Fibroblast of upper back skin (primary cell): ENCODE data around the gene RCL1.

Experiments used
- DNase-seq: peaks from one replicate; pipeline ENCODE4 v3.0.0-alpha.2; 2013

Gene RCL1

DNA sequence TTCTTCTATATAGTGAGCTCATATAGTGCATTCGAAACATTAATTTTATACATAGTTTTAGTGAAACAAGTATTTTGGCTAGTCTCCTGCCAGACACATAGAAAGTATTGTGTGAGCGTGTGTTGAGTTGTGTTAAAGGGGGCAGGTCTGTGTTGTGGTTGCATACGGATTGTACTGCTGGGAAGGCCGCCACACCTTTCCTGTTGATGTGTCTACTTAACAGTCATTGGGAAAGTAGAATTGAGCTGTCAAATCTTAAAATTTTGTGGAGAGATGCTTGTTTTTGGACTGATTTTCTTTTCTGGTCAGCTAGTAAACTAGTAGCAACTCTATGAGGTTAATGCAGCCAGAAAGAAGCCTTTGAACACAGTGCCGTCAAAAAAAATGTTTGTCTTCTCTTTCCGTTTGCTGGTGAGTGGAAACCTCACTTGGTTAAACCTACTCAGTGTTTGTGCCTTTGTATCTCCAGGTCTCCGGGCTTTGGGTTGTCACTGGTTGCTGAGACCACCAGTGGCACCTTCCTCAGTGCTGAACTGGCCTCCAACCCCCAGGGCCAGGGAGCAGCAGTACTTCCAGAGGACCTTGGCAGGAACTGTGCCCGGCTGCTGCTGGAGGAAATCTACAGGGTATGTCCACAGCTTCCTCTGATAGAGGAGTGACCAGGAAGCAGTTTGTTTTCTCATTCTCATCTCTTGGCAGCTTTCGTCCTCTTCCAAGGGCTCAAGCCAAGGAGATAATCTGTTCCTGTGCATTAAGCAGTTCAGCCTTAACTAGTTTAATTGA lies 51.5 kb downstream of the RCL1 start:
- no peak for DNase-seq

- no peak for DNase-seq
Observed at GRCh38 chr9:4849369-4849768, 56.6 kb downstream of the RCL1 start.

GRCh38 chr9:4850603-4851310 lies 58.0 kb downstream of the RCL1 start:
- no peak for DNase-seq

- no peak for DNase-seq
Observed at GRCh38 chr9:4852419-4852818, 59.7 kb downstream of the RCL1 start.

GRCh38 chr9:4854265-4854590 lies 61.5 kb downstream of the RCL1 start:
- no peak for DNase-seq

GRCh38 chr9:4855841-4856240 lies 63.1 kb downstream of the RCL1 start:
- peak; percentile 48 for DNase-seq

- DNase-seq, result peak; percentile 19
Observed at GRCh38 chr9:4857163-4857810, 64.5 kb downstream of the RCL1 start.

- no peak for DNase-seq
Observed at GRCh38 chr9:4859035-4859434, 66.3 kb downstream of the RCL1 start.

DNA sequence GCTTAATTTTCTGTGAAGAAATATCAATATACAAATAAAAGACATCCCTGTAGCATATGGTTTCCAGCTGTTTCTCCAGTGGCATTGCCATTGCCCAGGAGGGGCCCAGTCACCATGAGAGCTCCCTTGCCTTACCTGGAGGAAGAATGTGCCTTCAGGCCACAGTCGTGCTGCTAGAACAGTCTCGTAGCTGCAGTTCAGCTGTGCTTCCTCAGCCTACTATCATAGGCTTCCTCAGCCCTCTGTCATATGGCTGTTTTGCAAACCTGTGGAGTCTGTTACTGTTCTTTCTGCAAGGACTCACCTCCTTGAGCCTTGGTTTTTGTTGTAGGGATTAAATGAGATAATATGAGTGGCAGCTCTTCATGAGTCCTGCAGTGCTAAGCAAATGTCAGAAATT lies 67.6 kb downstream of the RCL1 start:
- DNase-seq, result no peak

GRCh38 chr9:4861145-4861544 lies 68.4 kb downstream of the RCL1 start:
- DNase-seq, result no peak

DNA sequence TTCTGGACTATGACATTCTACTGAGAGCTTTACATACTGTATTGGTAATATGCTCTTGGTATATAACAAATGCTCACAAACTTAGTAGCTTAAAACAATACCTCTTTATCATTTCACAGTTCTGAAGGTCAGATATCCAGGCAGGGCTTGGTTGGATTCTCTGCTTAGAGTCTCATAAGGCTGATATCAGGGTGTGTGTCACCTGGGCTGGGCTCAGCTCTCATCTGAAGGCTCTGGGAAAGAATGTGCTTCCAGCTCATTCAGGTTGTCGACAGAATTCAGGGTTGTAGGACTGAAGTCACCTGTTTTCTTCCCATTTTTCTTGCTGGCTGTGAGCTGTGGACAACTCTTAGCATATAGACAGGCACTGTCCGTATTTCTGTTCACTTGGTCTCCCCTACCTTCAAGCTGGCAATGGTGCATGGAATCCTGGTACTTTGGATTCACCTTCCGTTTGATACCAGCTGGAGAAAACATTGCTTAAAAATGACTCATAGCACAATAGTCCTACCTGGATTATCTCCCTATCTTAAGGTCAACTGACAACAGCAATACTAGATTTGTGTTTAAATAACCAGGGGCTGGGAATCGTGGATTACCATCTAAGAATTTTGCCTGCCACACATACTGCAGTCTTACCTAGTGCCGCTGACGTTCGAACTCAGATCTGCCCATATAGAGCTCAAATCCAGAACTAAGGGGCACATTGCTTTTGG lies 69.2 kb downstream of the RCL1 start:
- DNase-seq, result no peak

DNA sequence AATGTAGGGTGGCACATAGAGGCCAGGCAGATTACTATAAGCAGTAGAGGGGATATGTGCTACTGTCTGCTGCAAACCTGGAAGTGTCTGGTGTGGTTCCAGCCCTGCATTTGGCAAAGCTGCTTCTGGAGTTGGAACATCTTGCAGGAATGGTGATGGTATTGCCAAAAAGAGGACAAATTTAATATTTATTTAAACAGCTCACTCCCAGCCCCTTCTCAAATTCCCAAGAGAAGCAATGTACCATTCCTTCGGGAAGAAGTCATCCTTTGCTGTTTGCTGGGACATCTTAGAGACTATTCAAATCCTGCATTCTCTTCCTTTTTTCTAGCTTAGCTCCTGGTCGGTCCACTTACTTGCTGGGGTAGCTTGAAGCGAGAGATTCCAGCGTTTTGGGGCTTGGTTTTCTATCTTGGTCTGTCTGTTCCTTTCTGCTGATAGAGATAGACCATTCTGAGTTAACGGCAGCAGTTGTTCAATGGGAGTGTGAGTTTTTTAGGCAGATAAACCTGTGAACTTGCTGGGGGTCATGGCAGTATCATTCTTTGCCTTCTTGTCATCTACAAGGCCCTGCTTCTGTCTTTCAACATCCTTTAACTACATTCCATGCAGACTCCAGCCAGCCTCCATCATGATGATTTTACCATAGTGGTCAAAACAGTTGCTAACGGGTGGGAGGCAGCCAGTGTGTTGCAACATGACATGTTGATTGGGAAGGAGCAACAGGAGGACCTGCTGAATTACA lies 69.9 kb downstream of the RCL1 start:
- DNase-seq, result peak; percentile 52

DNA sequence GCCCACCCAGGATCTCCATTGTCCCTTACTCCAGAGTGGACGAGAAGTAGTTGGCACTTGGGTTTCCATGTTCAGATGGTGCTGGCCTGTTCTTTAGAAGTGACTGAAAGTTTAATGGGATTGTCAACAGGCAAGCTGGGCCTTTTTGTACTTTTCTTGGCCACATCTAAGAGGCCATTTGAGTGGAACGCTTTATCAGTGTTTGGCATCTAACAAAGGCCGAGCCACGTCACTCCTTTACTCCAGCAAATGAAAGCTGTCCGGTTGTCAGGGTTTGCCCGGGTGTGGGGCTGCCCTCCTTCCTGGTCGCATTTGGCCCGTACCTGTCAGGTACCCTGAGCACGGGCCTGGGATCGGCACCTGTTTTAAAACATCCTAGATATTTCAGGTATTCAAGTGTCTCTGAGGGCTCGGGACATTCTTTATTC lies 71.5 kb downstream of the RCL1 start:
- DNase-seq, result no peak

DNA sequence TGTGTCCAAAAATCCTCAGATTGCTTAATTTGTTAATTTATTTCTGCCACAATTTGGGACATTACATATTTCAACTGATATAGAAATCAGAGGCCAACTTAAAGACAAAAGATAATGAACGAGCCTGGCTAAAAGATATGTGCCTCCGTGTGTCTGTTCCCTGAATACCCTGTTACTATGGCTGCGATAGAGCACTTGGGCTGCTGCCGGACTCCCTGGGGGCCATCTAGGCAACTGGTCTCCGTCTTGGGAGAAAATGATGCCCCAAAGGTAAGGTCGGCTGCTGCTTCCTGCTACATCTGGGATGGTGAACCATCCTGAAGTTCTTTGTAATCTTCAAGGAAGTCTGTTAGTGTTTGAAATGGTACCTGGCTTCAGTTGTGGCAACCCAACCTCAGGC lies 72.0 kb downstream of the RCL1 start:
- DNase-seq, result no peak

- no peak for DNase-seq
Observed at GRCh38 chr9:4865681-4866080, 72.9 kb downstream of the RCL1 start.

GRCh38 chr9:4866239-4866969 lies 73.7 kb downstream of the RCL1 start:
- DNase-seq, result no peak

GRCh38 chr9:4873066-4873465 lies 80.3 kb downstream of the RCL1 start:
- no peak for DNase-seq

DNA sequence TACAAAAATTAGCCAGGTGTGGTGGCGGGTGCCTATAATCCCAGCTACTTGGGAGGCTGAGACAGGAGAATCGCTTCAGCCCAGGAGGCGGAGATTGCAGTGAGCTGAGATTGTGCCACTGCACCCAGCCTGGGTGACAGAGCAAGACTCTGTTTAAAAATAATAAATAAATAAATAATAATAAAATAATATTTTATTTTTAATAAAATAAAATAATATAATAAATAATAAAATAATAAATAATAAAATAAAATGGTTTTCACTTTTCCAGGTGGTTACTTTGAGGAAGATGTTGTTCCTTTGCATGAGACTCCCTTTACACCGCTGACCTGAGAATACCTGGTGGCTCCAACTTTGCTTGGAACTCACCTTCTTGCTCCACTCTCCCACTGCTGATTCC lies 82.8 kb downstream of the RCL1 start:
- DNase-seq, result no peak

GRCh38 chr9:4879115-4879558 lies 86.4 kb downstream of the RCL1 start:
- no peak for DNase-seq

- DNase-seq, result no peak
Observed at GRCh38 chr9:4883326-4883873, 90.7 kb downstream of the RCL1 start.

- DNase-seq, result no peak
Observed at GRCh38 chr9:4886698-4887097, 94.0 kb downstream of the RCL1 start.

- peak; percentile 69 for DNase-seq
Observed at GRCh38 chr9:4887556-4887955, 94.8 kb downstream of the RCL1 start.
